Esophagus squamous epithelium (tissue), 5 donors: ENCODE results near the gene TK2. TPM values are rescaled to one million over a fixed set of nuclear protein-coding genes. Genes with fewer than 3 reads are reported as not detected.

ENCODE experiments used
- DNase-seq: peaks from one replicate; lab custom pipeline; 2025; lab: John Stamatoyannopoulos, UW
- H3K27ac ChIP-seq, 4 donors: fragments of 200-600 bp; sonication (generic); one replicate each; pipeline ENCODE4 v1.5.1; 2016 to 2019; ENCODE audit warnings: mild to moderate bottlenecking in 1 of 4
- H3K27me3 ChIP-seq, 4 donors: fragments of 200-600 bp; sonication (generic); 1 replicate in 3 of 4; 2 replicates in 1 of 4; pipeline versions ENCODE4 v1.5.1 to v1.6.0; 2017 to 2021; ENCODE audit warnings: antibody characterized with exemption in 1 of 4
- H3K36me3 ChIP-seq, 3 donors: fragments of 200-600 bp; sonication (generic); one replicate each; pipeline ENCODE4 v1.5.1; 2016 to 2019
- H3K4me1 ChIP-seq, 3 donors: fragments of 200-600 bp; sonication (generic); one replicate each; pipeline ENCODE4 v1.5.1; 2017 to 2019
- H3K4me3 ChIP-seq, 4 donors: fragments of 200-600 bp; sonication (generic); 1 replicate in 3 of 4; 2 replicates in 1 of 4; pipeline ENCODE4 v1.5.1; 2016 to 2019; ENCODE audit warnings: mild to moderate bottlenecking in 2 of 4, moderate library complexity in 1 of 4
- H3K9me3 ChIP-seq, 3 donors: fragments of 200-600 bp; sonication (generic); one replicate each; pipeline ENCODE4 v1.5.1; 2016 to 2019
- CTCF ChIP-seq, 6 experiments: fragments of 450-650 bp in 4 of 6; fragments of 200-600 bp in 2 of 6; sonication (generic) in 2 of 6; IDR thresholded peaks; one replicate each; pipeline ENCODE4 v1.5.1; 2016 to 2019; ENCODE audit warnings: antibody characterized with exemption in 6 of 6, mild to moderate bottlenecking in 4 of 6, moderate library complexity in 4 of 6
- POLR2A ChIP-seq, 4 donors: fragments of 450-650 bp; IDR thresholded peaks; one replicate each; pipeline ENCODE4 v1.6.1; 2017; ENCODE audit warnings: antibody characterized with exemption in 4 of 4, mild to moderate bottlenecking in 4 of 4, moderate library complexity in 3 of 4
- WGBS, 2 donors: methylation state at CpG; one replicate each; pipeline ENCODE4 v1.1.5; 2018; 5-methylcytosine and 5-hydroxymethylcytosine counted together
- intact Hi-C: fragments of 100-400 bp; cut with DNase I; formaldehyde crosslinking; loops from one replicate; pipeline ENCODE4 v1.15.0; 2022
- total RNA-seq, 4 donors: library from RNA; depleted of rRNA; stranded (reverse); fragments of >200 nt; gene quantifications; one replicate each; pipeline ENCODE4 v1.1.0, GENCODE V29; 2016
- donor health status: DM: yes; HTN: yes; CAD: no.

Gene TK2
- total RNA-seq, 4 donors from 2014 or later: 5.6 to 22.5 (median 13.5) TPM

- DNase-seq: no peak
- Histone ChIP-seq H3K27ac (no peak overlapping the region), H3K4me1 (peaks cover 0 to 12% (median 3%) of the 10 kb centered on the region in 3 donors), H3K9me3 (no peaks in the 10 kb centered on the region), H3K27me3 (no peaks in the 10 kb centered on the region), H3K4me3 (no peak overlapping the region), H3K36me3 (no peaks in the 10 kb centered on the region)
- WGBS, 2 donors: 66 to 73% methylated on average over 7 of the region's 7 CpGs
- intact Hi-C loops: no loop called here
- no peak for TF ChIP-seq CTCF (IDR thresholded peaks at IDR 0.05)
- TF ChIP-seq POLR2A (IDR thresholded peaks at IDR 0.05): no peak
Measured at GRCh38 chr16:66587881-66588600, 38.1 kb upstream of the TK2 start.

- no peak overlapping the region for H3K27ac ChIP-seq
- 67 to 69% methylated on average over 10 of the region's 10 CpGs for WGBS, 2 donors
Measured at GRCh38 chr16:66585481-66586239, 35.7 kb upstream of the TK2 start.

GRCh38 chr16:66581246-66581952, 31.5 kb upstream of the TK2 start:
- 60 to 67% methylated on average over 3 of the region's 3 CpGs for WGBS, 2 donors
- Histone ChIP-seq H3K27me3 (peaks cover 0 to 31% (median 0%) of the 10 kb centered on the region in 4 donors), H3K4me1 (peaks cover 7 to 32% (median 14%) of the 10 kb centered on the region in 3 donors), H3K36me3 (no peaks in the 10 kb centered on the region), H3K27ac (no peak overlapping the region), H3K9me3 (no peaks in the 10 kb centered on the region), H3K4me3 (no peak overlapping the region)
- DNase-seq: no peak
- intact Hi-C loops: no loop called here
- TF ChIP-seq POLR2A (IDR thresholded peaks at IDR 0.05): no peak
- TF ChIP-seq CTCF (IDR thresholded peaks at IDR 0.05): no peak

More at GRCh38 chr16:66585481-66586239, 35.7 kb upstream of the TK2 start:
- no peaks in the 10 kb centered on the region for H3K9me3 ChIP-seq
- DNase-seq: no peak
- H3K4me1 ChIP-seq: peaks cover 0 to 21% (median 3%) of the 10 kb centered on the region in 3 donors
- H3K27me3 ChIP-seq: no peaks in the 10 kb centered on the region
- H3K36me3 ChIP-seq: no peaks in the 10 kb centered on the region
- no peak overlapping the region for H3K4me3 ChIP-seq
- intact Hi-C loops: no loop called here
- TF ChIP-seq POLR2A (IDR thresholded peaks at IDR 0.05) (no peak), CTCF (IDR thresholded peaks at IDR 0.05) (no peak)

- no peak for DNase-seq
- Histone ChIP-seq H3K4me1 (peaks cover 7 to 32% (median 14%) of the 10 kb centered on the region in 3 donors), H3K36me3 (no peaks in the 10 kb centered on the region), H3K4me3 (no peak overlapping the region), H3K27me3 (peaks cover 0 to 31% (median 0%) of the 10 kb centered on the region in 4 donors), H3K9me3 (no peaks in the 10 kb centered on the region), H3K27ac (no peak overlapping the region)
- 48 to 76% methylated on average over 4 of the region's 4 CpGs for whole genome bisulfite sequencing, 2 donors
- intact Hi-C loops: no loop called here
- TF ChIP-seq CTCF (IDR thresholded peaks at IDR 0.05) (peak in 1 of 6 experiments; percentile 5), POLR2A (IDR thresholded peaks at IDR 0.05) (no peak)
Measured at GRCh38 chr16:66580605-66581209, 30.8 kb upstream of the TK2 start.
